GM18868 (cell line): ENCODE data around the gene GNPDA2.
A peak's percentile ranks its signal among the peaks of the same experiment; 100 is the strongest.
"Not testable (repeated sequence)": the region's sequence is repeated elsewhere in the genome, so short reads cannot be mapped to it uniquely, and the experiment has no call there.

Experiments used
- ATAC-seq: cut with Tn5 transposase; IDR thresholded peaks from one replicate; pipeline ENCODE4 v1.9.1; 2021; ENCODE audit warnings: mild to moderate bottlenecking, moderate library complexity; ENCODE audit not compliant: unreplicated experiment

GNPDA2 gene

GRCh38 chr4:44726038-44726871, at the start of gene GNPDA2:
GNPDA2 (minus strand) TSS chr4:44726556; CDS start chr4:44722207, 4,349 bp downstream.
- ATAC-seq, result peak; percentile 91

GRCh38 chr4:44772340-44772739, 46.0 kb upstream of the GNPDA2 start:
- ATAC-seq, result no peak

GRCh38 chr4:44771789-44772188, 45.4 kb upstream of the GNPDA2 start:
- ATAC-seq, result no peak

GRCh38 chr4:44766453-44766852, 40.1 kb upstream of the GNPDA2 start:
- no peak for ATAC-seq

GRCh38 chr4:44765116-44765515, 38.8 kb upstream of the GNPDA2 start:
- ATAC-seq, result no peak

- ATAC-seq, result no peak
Observed at GRCh38 chr4:44761306-44761705, 35.0 kb upstream of the GNPDA2 start.

- peak; percentile 90 for ATAC-seq
Observed at GRCh38 chr4:44760142-44760898, 34.0 kb upstream of the GNPDA2 start.

- no peak for ATAC-seq
Observed at GRCh38 chr4:44756559-44756958, 30.2 kb upstream of the GNPDA2 start.

GRCh38 chr4:44740201-44740600, 13.8 kb upstream of the GNPDA2 start:
- ATAC-seq, result no peak

GRCh38 chr4:44738615-44739014, 12.3 kb upstream of the GNPDA2 start:
- no peak for ATAC-seq

GRCh38 chr4:44736900-44737299, 10.5 kb upstream of the GNPDA2 start:
- no peak for ATAC-seq

GRCh38 chr4:44728694-44729093, 2.3 kb upstream of the GNPDA2 start:
- ATAC-seq, result not testable (repeated sequence)

- no peak for ATAC-seq
Observed at GRCh38 chr4:44727471-44727870, 1.1 kb upstream of the GNPDA2 start.

- no peak for ATAC-seq
Observed at GRCh38 chr4:44725726-44726037, 674 bp downstream of the GNPDA2 start.

GRCh38 chr4:44725166-44725565, 1.2 kb downstream of the GNPDA2 start:
- no peak for ATAC-seq

- ATAC-seq, result no peak
Observed at GRCh38 chr4:44722001-44722400, 4.4 kb downstream of the GNPDA2 start.

- no peak for ATAC-seq
Observed at GRCh38 chr4:44720371-44720770, 6.0 kb downstream of the GNPDA2 start.

- ATAC-seq, result no peak
Observed at GRCh38 chr4:44716597-44716996, 9.8 kb downstream of the GNPDA2 start.

- ATAC-seq, result no peak
Observed at GRCh38 chr4:44713125-44713524, 13.2 kb downstream of the GNPDA2 start.

GRCh38 chr4:44704673-44705072, 21.7 kb downstream of the GNPDA2 start:
- ATAC-seq, result no peak

- no peak for ATAC-seq
Observed at GRCh38 chr4:44701037-44701436, 25.3 kb downstream of the GNPDA2 start.

GRCh38 chr4:44700427-44700826, 25.9 kb downstream of the GNPDA2 start:
- no peak for ATAC-seq
